ENCODE results near the gene TBC1D14. TPM values are rescaled to one million over a fixed set of nuclear protein-coding genes. Genes with fewer than 3 reads are reported as not detected.
A peak's percentile ranks its signal among the peaks of the same experiment; 100 is the strongest.

TBC1D14 gene
- total RNA-seq, 1 experiment from 2014 or later, result 50.2 TPM

DNA sequence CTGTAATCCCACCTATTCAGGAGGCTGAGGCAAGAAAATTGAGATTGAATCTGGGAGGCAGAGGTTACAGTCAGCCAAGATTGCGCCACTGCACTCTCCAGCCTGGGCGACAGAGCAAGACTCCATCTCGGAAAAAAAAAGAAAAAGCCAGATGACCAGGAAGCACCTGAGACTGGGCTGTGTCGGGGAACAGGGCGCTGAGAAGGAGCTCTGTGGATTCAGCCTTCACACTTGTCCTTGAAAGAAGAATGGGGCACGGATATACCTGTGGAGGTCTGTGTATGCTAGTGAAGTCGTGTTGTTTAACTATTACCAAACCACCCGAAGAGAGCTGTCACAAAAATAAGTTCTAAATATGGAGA, 94.2 kb downstream of the TBC1D14 start:
- Mint-ChIP-seq H3K4me1 (peaks cover 22 to 37% of the 10 kb centered on the region in 2 experiments), H3K4me3 (no peak overlapping the region), H3K9me3 (no peaks in the 10 kb centered on the region), H3K36me3 (ENCODE audit: insufficient read depth in 1 of 3, low read depth in 3 of 3) (peaks cover 32 to 85% (median 69%) of the 10 kb centered on the region in 3 experiments; a peak in 6 of 7 replicates), H3K27me3 (ENCODE audit: low read depth) (no peaks in the 10 kb centered on the region), H3K27ac (0 out of 7 replicates have a peak overlapping the region, but pooled peaks of 1 of the 3 experiments have one; percentile 36)
- Histone ChIP-seq H4K5ac (ENCODE audit: insufficient read length, low read depth, low read length) (no peak overlapping the region), H2BK15ac (ENCODE audit: low read depth, low read length) (no peak overlapping the region), H3K79me2 (ENCODE audit: insufficient read depth, low read length) (no peaks in the 10 kb centered on the region), H3K18ac (ENCODE audit: insufficient read length, low read depth, low read length) (no peak overlapping the region), H3K23me2 (ENCODE audit: insufficient read length, low read depth, low read length, poor library complexity, severe bottlenecking) (no peaks in the 10 kb centered on the region), H3K9me3 (ENCODE audit: control insufficient read depth, low read depth, low read length) (no peaks in the 10 kb centered on the region), H3K14ac (ENCODE audit: insufficient read depth, low read length) (no peak overlapping the region), H2BK5ac (ENCODE audit: insufficient read length, low read length) (no peak overlapping the region), H2AFZ (ENCODE audit: low read length) (no peak overlapping the region), H4K20me1 (ENCODE audit: control insufficient read depth, insufficient read depth, insufficient read length) (no peaks in the 10 kb centered on the region), H2BK12ac (ENCODE audit: insufficient read length, low read depth, low read length) (no peak overlapping the region), H4K8ac (replicated peaks; ENCODE audit: insufficient read length, low read depth, low read length) (no peak overlapping the region), H4K91ac (ENCODE audit: insufficient read length, low read depth, low read length) (no peak overlapping the region), H3K56ac (ENCODE audit: insufficient read length, low read depth, low read length) (no peak overlapping the region), H3K23ac (ENCODE audit: insufficient read length, low read depth, low read length) (no peak overlapping the region), H3K79me1 (ENCODE audit: insufficient read depth, low read depth, low read length, poor library complexity, severe bottlenecking) (no peaks in the 10 kb centered on the region), H3K4me2 (ENCODE audit: insufficient read depth, insufficient read length, low read length) (no peak overlapping the region), H3K4ac (ENCODE audit: low read depth, low read length) (no peak overlapping the region), H2BK120ac (ENCODE audit: low read depth, low read length, poor library complexity, severe bottlenecking) (no peak overlapping the region), H3K9ac (ENCODE audit: extremely low read depth, insufficient read length, low read length) (no peak overlapping the region), H3T11ph (ENCODE audit: low read length) (no peak overlapping the region), H3K27me3 (ENCODE audit: insufficient read depth, low read length) (no peaks in the 10 kb centered on the region), H2AK5ac (ENCODE audit: insufficient read length, low read length) (no peak overlapping the region), H2BK20ac (ENCODE audit: low read depth, low read length, poor library complexity, severe bottlenecking) (no peak overlapping the region), H3K27ac (ENCODE audit: insufficient read length, low read depth, low read length) (no peak overlapping the region), H3K4me1 (ENCODE audit: insufficient read depth, low read length) (peaks cover 4% of the 10 kb centered on the region)
- WGBS (ENCODE audit: extremely low coverage, insufficient read length, low lambda C conversion rate), result no CpG with 5 or more reads among the region's 8 CpGs
- TF ChIP-seq, protein P1, sequence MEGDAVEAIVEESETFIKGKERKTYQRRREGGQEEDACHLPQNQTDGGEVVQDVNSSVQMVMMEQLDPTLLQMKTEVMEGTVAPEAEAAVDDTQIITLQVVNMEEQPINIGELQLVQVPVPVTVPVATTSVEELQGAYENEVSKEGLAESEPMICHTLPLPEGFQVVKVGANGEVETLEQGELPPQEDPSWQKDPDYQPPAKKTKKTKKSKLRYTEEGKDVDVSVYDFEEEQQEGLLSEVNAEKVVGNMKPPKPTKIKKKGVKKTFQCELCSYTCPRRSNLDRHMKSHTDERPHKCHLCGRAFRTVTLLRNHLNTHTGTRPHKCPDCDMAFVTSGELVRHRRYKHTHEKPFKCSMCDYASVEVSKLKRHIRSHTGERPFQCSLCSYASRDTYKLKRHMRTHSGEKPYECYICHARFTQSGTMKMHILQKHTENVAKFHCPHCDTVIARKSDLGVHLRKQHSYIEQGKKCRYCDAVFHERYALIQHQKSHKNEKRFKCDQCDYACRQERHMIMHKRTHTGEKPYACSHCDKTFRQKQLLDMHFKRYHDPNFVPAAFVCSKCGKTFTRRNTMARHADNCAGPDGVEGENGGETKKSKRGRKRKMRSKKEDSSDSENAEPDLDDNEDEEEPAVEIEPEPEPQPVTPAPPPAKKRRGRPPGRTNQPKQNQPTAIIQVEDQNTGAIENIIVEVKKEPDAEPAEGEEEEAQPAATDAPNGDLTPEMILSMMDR (conservative IDR thresholded peaks at IDR 0.05), result no peak
- DNase-seq, result no peak
